ENCODE results near the gene FNBP1.
"Not testable (repeated sequence)": the region's sequence is repeated elsewhere in the genome, so short reads cannot be mapped to it uniquely, and the experiment has no call there.

FNBP1 gene

DNA sequence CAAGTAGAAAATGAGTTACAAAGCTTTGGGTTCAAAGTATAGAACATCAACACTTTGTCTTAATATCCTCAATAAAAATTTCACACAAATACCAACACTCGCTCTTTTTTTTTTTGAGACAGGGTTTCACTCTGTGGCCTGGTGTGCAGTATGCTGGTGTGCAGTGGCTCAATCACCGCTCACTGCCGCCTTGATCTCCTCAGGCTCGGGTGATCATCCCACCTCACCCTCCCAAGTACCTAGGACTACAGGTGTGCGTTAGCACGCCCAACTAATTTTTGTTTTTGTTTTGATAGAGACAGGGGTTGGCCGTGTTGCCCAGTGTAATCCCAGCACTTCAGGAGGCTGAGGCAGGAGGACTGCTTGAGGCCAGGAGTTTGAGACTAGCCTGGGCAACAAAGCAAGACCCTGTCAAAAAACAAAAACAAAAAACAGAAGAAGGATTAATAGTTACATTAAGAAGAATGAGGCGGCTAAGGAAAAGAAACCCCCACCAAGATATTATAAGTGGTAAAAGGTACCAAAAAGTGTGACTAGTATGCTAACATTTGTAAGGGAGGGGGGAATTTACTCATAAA is 20.3 kb downstream of the FNBP1 start:
- no peak for DNase-seq (ENCODE audit: low read depth)
- no peak overlapping the region for H3K4me3 ChIP-seq (ENCODE audit: low read depth, low read length)
- TF ChIP-seq, protein P1, sequence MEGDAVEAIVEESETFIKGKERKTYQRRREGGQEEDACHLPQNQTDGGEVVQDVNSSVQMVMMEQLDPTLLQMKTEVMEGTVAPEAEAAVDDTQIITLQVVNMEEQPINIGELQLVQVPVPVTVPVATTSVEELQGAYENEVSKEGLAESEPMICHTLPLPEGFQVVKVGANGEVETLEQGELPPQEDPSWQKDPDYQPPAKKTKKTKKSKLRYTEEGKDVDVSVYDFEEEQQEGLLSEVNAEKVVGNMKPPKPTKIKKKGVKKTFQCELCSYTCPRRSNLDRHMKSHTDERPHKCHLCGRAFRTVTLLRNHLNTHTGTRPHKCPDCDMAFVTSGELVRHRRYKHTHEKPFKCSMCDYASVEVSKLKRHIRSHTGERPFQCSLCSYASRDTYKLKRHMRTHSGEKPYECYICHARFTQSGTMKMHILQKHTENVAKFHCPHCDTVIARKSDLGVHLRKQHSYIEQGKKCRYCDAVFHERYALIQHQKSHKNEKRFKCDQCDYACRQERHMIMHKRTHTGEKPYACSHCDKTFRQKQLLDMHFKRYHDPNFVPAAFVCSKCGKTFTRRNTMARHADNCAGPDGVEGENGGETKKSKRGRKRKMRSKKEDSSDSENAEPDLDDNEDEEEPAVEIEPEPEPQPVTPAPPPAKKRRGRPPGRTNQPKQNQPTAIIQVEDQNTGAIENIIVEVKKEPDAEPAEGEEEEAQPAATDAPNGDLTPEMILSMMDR (conservative IDR thresholded peaks at IDR 0.05; ENCODE audit: low read depth, low read length): no peak

DNA sequence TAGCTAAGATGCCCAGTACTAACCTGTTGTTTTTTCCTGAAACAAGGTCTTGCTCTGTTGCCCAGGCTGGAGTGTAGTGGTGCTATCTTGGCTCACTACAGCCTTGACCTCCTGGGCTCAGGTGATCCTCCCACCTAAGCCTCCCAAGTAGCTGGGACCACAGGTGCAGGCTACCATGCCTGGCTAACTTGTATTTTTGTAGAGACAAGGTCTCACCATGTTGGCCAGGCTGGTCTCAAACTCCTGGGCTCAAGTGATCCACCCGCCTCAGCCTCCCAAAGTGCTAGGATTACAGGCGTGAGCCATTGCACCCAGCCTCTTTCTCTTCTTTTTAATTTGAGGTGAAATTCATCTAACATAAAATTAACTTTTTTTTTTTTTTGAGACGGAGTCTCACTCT is 21.1 kb downstream of the FNBP1 start:
- not testable (repeated sequence) for H3K4me3 ChIP-seq (ENCODE audit: low read depth, low read length); DNase-seq (ENCODE audit: low read depth)

DNA sequence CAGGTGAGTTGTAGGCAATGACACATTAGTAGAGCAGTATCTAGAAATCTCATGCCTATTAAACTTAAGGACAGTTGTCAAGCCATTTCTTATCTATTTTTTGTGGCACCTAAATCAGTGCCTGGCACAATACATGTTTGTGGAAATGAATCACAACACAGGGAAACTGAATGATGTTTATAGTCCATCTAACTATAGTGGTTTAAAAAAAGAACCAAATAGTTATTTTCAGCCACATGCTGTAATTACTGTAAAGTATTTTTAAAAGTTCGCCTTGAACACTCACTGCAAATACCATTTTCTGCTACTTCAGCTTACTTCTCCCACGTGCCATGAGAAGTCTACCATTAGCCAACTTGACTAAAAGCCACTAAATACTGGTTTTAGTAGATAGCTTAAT is 21.9 kb downstream of the FNBP1 start:
- H3K4me3 ChIP-seq (ENCODE audit: low read depth, low read length): no peak overlapping the region
- DNase-seq (ENCODE audit: low read depth): no peak

DNA sequence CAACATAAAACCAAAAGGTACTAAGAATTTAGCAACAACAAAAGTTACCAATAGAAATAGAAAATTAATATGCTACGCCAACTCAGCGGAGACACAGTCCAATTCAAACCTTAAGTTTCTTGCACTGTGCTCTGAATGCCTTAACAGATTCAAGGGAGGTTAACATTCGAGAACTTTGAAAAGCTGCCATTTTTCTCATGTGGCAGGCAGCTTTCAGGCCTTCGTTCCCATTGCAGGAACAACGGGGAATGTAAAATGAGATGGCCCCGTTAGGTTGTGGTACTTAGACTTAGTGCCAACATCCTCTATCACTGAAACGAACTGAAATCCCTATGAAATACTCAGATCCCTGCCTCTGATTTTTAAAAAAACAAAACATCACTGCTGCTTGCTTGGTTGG is 22.4 kb downstream of the FNBP1 start:
- TF ChIP-seq, protein P1 (conservative IDR thresholded peaks at IDR 0.05; ENCODE audit: low read depth, low read length): no peak
- H3K4me3 ChIP-seq (ENCODE audit: low read depth, low read length): no peak overlapping the region
- DNase-seq (ENCODE audit: low read depth): no peak

More for the DNA sequence above, 21.9 kb downstream of the FNBP1 start:
- TF ChIP-seq, protein P1 (conservative IDR thresholded peaks at IDR 0.05; ENCODE audit: low read depth, low read length): no peak

DNA sequence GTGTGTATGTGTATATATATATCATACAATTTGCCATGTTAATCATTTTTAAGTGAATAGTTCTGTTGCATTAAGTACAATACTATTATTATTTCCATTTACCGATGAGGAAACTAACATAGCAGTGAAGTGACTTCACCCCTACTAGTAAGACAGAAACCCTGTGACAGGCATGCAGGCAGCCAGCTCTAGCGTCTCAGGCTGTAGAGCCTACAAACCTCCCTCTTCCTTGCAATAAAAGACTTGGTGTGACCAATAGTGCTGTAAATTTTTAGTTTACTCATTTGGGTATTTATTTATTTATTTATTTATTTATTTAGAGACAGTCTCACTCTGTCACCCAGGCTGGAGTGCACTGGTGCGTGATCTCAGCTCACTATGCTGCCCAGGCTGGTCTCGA is 24.7 kb downstream of the FNBP1 start:
- DNase-seq (ENCODE audit: low read depth): no peak
- TF ChIP-seq, protein P1 (conservative IDR thresholded peaks at IDR 0.05; ENCODE audit: low read depth, low read length): no peak
- no peak overlapping the region for H3K4me3 ChIP-seq (ENCODE audit: low read depth, low read length)

DNA sequence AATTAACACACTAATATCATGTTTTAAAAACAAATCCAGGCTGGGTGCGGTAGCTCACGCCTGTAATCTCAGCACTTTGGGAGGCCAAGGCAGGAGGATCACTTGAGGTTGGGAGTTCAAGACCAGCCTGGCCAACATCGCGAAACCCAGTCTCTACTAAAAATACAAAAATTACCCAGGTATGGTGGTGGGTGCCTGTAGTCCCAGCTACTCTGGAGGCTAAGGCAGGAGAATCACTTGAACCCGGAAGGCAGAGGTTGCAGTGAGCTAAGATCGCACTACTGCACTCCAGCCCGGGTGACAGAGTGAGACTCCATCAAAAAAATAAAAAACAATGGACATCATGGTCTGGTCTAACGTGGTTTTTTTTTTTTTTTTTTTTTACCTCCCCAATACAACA is 25.5 kb downstream of the FNBP1 start:
- DNase-seq (ENCODE audit: low read depth); H3K4me3 ChIP-seq (ENCODE audit: low read depth, low read length): not testable (repeated sequence)

DNA sequence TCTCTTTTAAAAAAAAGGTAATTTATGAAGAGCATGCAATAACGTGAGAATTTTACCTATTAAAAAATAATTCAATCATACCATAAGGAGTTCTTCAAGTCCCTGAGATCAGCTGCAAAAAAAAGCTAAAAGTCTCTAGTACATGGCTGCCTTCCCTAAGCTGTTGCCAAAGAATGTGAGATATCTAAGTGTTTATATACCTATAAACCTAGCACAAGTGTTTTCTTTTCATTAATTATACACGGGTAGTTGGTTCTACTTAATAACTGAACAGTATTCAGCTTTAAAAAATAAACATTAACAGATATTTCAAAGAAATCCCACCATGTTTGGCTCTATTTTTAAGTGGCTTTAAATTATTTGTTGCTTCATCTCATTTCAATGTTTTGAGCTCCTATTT is 25.9 kb downstream of the FNBP1 start:
- no peak overlapping the region for H3K4me3 ChIP-seq (ENCODE audit: low read depth, low read length)
- TF ChIP-seq, protein P1 (conservative IDR thresholded peaks at IDR 0.05; ENCODE audit: low read depth, low read length): no peak
- DNase-seq (ENCODE audit: low read depth): peak; percentile 52

DNA sequence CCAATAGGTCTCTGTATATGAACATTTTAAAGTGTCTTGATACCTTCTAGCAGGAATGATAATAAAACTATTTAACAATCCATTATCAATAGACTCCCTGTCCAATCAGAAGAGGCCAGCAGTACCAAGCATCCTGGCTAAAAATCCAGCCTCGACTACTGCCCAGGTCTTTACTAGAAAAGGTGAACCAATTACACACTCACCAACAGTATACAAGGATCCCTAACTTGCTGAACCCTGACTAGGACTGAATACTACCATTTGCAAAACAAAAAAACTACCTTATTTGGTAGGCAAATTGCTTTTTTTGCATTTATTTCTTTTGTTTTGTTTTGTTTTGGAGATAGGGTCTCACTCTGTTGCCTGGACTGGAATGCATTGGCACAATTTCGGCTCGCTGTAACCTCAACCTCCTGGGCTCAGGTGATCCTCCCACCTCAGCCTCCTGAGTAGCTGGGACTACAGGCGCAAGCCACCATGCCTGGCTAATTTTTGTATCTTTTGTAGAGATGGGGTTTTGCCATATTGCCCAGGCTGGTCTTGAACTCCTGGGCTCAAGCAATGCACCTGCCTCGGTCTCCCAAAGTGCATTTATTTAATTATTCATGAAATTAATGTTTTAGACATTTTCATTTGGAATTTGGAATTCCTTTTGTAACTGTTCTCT is 27.5 kb downstream of the FNBP1 start:
- no peak for DNase-seq (ENCODE audit: low read depth)

More for the DNA sequence above, 27.5 kb downstream of the FNBP1 start:
- TF ChIP-seq, protein P1 (conservative IDR thresholded peaks at IDR 0.05; ENCODE audit: low read depth, low read length): no peak
- no peak overlapping the region for H3K4me3 ChIP-seq (ENCODE audit: low read depth, low read length)

Data from choroid plexus epithelial cell (primary cell).